GM23338 (cell line): ENCODE data around the gene ABL2. TPM values are rescaled to one million over a fixed set of nuclear protein-coding genes. Genes with fewer than 3 reads are reported as not detected.

Experiments
- ATAC-seq: fragments of 200-7000 bp; cut with Tn5 transposase; 3 replicates; pipeline ENCODE4 v1.9.1; 2020
- DNase-seq: peaks from one replicate; pipeline ENCODE4 v3.0.0-alpha.2; 2015; ENCODE audit warnings: low spot score
- H2AFZ ChIP-seq: fragments of 200-600 bp; sonication (generic); 2 replicates; pipeline ENCODE4 v1.8.0; 2016; ENCODE audit warnings: antibody characterized with exemption, mild to moderate bottlenecking, moderate library complexity
- H3F3A ChIP-seq: fragments of 200-600 bp; sonication (generic); replicated peaks from 2 replicates; pipeline ENCODE4 v1.8.0; 2017; ENCODE audit warnings: antibody characterized with exemption, mixed run types, low read depth
- H3K27ac ChIP-seq: fragments of 200-600 bp; sonication (generic); 2 replicates; pipeline ENCODE4 v1.6.1; 2016; ENCODE audit warnings: low read depth
- H3K27me3 ChIP-seq: fragments of 200-600 bp; sonication (generic); 2 replicates; pipeline ENCODE4 v1.8.0; 2016; ENCODE audit warnings: mild to moderate bottlenecking, mixed run types, moderate library complexity; ENCODE audit not compliant: insufficient read depth
- H3K36me3 ChIP-seq: fragments of 200-600 bp; sonication (generic); 2 replicates; pipeline ENCODE4 v1.8.0; 2016; ENCODE audit warnings: mild to moderate bottlenecking; ENCODE audit not compliant: insufficient read depth
- H3K4me1 ChIP-seq: fragments of 200-600 bp; sonication (generic); 2 replicates; pipeline ENCODE4 v1.8.0; 2016; ENCODE audit warnings: mild to moderate bottlenecking, moderate library complexity; ENCODE audit not compliant: insufficient read depth
- H3K4me2 ChIP-seq: fragments of 200-600 bp; sonication (generic); 2 replicates; pipeline ENCODE4 v1.7.1; 2017; ENCODE audit warnings: mixed run types
- H3K4me3 ChIP-seq: fragments of 200-600 bp; sonication (generic); 2 replicates; pipeline ENCODE4 v1.6.1; 2016; ENCODE audit warnings: mixed run types
- H3K79me2 ChIP-seq: fragments of 200-600 bp; sonication (generic); replicated peaks from 2 replicates; pipeline ENCODE4 v1.8.0; 2017; ENCODE audit warnings: mild to moderate bottlenecking; ENCODE audit not compliant: insufficient read depth
- H3K9me2 ChIP-seq: fragments of 200-600 bp; sonication (generic); 2 replicates; pipeline ENCODE4 v1.8.0; 2017; ENCODE audit not compliant: insufficient read depth
- H4K20me1 ChIP-seq: fragments of 200-600 bp; sonication (generic); replicated peaks from 2 replicates; pipeline ENCODE4 v1.8.0; 2017; ENCODE audit warnings: mild to moderate bottlenecking; ENCODE audit not compliant: insufficient read depth
- H3K27ac Mint-ChIP-seq: 2 replicates; pipeline ENCODE4 v1.8.0; 2020; ENCODE audit warnings: inconsistent platforms, mild to moderate bottlenecking, moderate library complexity, mixed read lengths
- H3K27me3 Mint-ChIP-seq: 3 replicates; pipeline ENCODE4 v1.8.0; 2022; ENCODE audit warnings: low read depth, mild to moderate bottlenecking, moderate library complexity, mixed read lengths, inconsistent platforms; ENCODE audit not compliant: insufficient read depth, poor library complexity
- H3K36me3 Mint-ChIP-seq: 3 replicates; pipeline ENCODE4 v1.8.0; 2021; ENCODE audit warnings: low read depth, mild to moderate bottlenecking, inconsistent platforms, moderate library complexity, mixed read lengths
- H3K4me1 Mint-ChIP-seq: 3 replicates; pipeline ENCODE4 v1.8.0; 2020; ENCODE audit warnings: mild to moderate bottlenecking, inconsistent platforms, mixed read lengths
- H3K4me3 Mint-ChIP-seq: 3 replicates; pipeline ENCODE4 v1.8.0; 2021; ENCODE audit warnings: moderate library complexity, mild to moderate bottlenecking, inconsistent platforms, mixed read lengths
- H3K9me3 Mint-ChIP-seq: 3 replicates; pipeline ENCODE4 v1.8.0; 2020; ENCODE audit warnings: moderate library complexity, mild to moderate bottlenecking, inconsistent platforms, mixed read lengths
- CREB1 ChIP-seq: fragments of 250-450 bp; sonication (Bioruptor Pico); IDR thresholded peaks from 2 replicates; pipeline ENCODE4 v1.5.0; 2020; ENCODE audit warnings: low read depth, mild to moderate bottlenecking, moderate library complexity
- CTCF ChIP-seq, 2 experiments: fragments of 200-600 bp in 1 of 2; sonication (generic) in 1 of 2; conservative IDR thresholded peaks; 2 replicates each; pipeline versions ENCODE4 v1.5.1 to v1.6.1; 2016 to 2017; ENCODE audit warnings: antibody characterized with exemption in 2 of 2, low read depth in 2 of 2, mild to moderate bottlenecking in 2 of 2, moderate library complexity in 1 of 2
- ETS1 ChIP-seq: IDR thresholded peaks from 2 replicates; pipeline ENCODE4 v1.6.1; 2016; ENCODE audit warnings: antibody characterized with exemption
- EZH2 ChIP-seq: fragments of 200-600 bp; sonication (generic); IDR thresholded peaks from one replicate; pipeline ENCODE4 v1.8.0; 2017; ENCODE audit warnings: antibody characterized with exemption, mild to moderate bottlenecking, low read depth; ENCODE audit not compliant: unreplicated experiment
- EZH2phosphoT487 ChIP-seq: fragments of 200-600 bp; sonication (generic); IDR thresholded peaks from one replicate; pipeline ENCODE4 v1.8.1; 2018; ENCODE audit warnings: antibody characterized with exemption; ENCODE audit not compliant: unreplicated experiment
- JUNB ChIP-seq: IDR thresholded peaks from one replicate; pipeline ENCODE4 v1.6.1; 2016; ENCODE audit warnings: antibody characterized with exemption; ENCODE audit not compliant: unreplicated experiment
- NANOG ChIP-seq: IDR thresholded peaks from 2 replicates; pipeline ENCODE4 v1.6.1; 2016; ENCODE audit warnings: antibody characterized with exemption, borderline replicate concordance
- POLR2AphosphoS5 ChIP-seq: IDR thresholded peaks from 2 replicates; pipeline ENCODE4 v1.6.1; 2016; ENCODE audit warnings: antibody characterized with exemption, low read depth
- REST ChIP-seq: IDR thresholded peaks from one replicate; pipeline ENCODE4 v1.6.1; 2018; ENCODE audit warnings: antibody characterized with exemption; ENCODE audit not compliant: unreplicated experiment
- STAT1 ChIP-seq: IDR thresholded peaks from one replicate; pipeline ENCODE4 v1.6.1; 2016; ENCODE audit warnings: antibody characterized with exemption; ENCODE audit not compliant: unreplicated experiment
- ZNF114 ChIP-seq: fragments of 250-450 bp; sonication (Bioruptor Pico); IDR thresholded peaks from 2 replicates; pipeline ENCODE4 v1.5.0; 2020; ENCODE audit warnings: mild to moderate bottlenecking, moderate library complexity
- ZNF331 ChIP-seq: fragments of 250-450 bp; sonication (Bioruptor Pico); IDR thresholded peaks from 2 replicates; pipeline ENCODE4 v1.5.0; 2020; ENCODE audit warnings: low read depth, mild to moderate bottlenecking, moderate library complexity
- ZNF462 ChIP-seq: fragments of 250-450 bp; sonication (Bioruptor Pico); IDR thresholded peaks from 2 replicates; pipeline ENCODE4 v1.5.0; 2020; ENCODE audit warnings: mild to moderate bottlenecking, moderate library complexity
- polyA plus RNA-seq: library from polyadenylated mRNA; unstranded; fragments of >200 nt; fragmentation: Nextera tagmentation; extraction: Ambion mirVana; gene quantifications from 2 replicates; pipeline ENCODE4 v1.2.1, GENCODE V29; 2016
- total RNA-seq: library from RNA; depleted of rRNA; stranded (reverse); fragments of >200 nt; shearing (Covaris generic); gene quantifications from 2 replicates; pipeline ENCODE4 v1.2.3, GENCODE V29; 2014

The ABL2 gene
- total and polyA plus RNA-seq, 2 experiments from 2014 or later, result 5.8 to 22.7 TPM

GRCh38 chr1:179094818-179095217, 134.7 kb downstream of the ABL2 start:
- H3K36me3 Mint-ChIP-seq, result peaks cover 62% of the 10 kb centered on the region
- no peak for ATAC-seq
- Histone ChIP-seq H3K27me3 (no peaks in the 10 kb centered on the region), H2AFZ (no peak overlapping the region), H3K4me2 (no peak overlapping the region), H3K36me3 (peaks cover 16% of the 10 kb centered on the region; the same call in 1 of the 2 replicates), H3F3A (no peaks in the 10 kb centered on the region), H3K9me2 (0 out of 2 replicates have a peak, but pooled peaks cover 4% of the 10 kb centered on the region), H3K27ac (no peak overlapping the region), H4K20me1 (no peaks in the 10 kb centered on the region; the same call in 1 of the 2 replicates), H3K4me1 (peaks cover 8% of the 10 kb centered on the region; the same call in 1 of the 2 replicates), H3K4me3 (no peak overlapping the region), H3K79me2 (0 out of 2 replicates have a peak, but pooled peaks cover 3% of the 10 kb centered on the region)
- peaks cover 14% of the 10 kb centered on the region for H3K4me1 Mint-ChIP-seq
- H3K27ac Mint-ChIP-seq, result no peak overlapping the region; the same call in 1 of the 2 replicates
- no peak for DNase-seq
- H3K9me3 Mint-ChIP-seq, result no peaks in the 10 kb centered on the region
- peaks cover under 1% of the 10 kb centered on the region for H3K27me3 Mint-ChIP-seq
- TF ChIP-seq REST, result no peak
- no peak for TF ChIP-seq STAT1
- no peak for TF ChIP-seq ETS1
- TF ChIP-seq ZNF114 (CRISPR knock-in tag), result no peak
- no peak for TF ChIP-seq NANOG
- TF ChIP-seq CTCF (conservative IDR thresholded peaks at IDR 0.05; ENCODE audit: low read depth in 2 of 2), result no peak
- TF ChIP-seq POLR2AphosphoS5, result no peak
- TF ChIP-seq EZH2, result no peak
- no peak for TF ChIP-seq EZH2phosphoT487
- TF ChIP-seq ZNF462, result no peak
- TF ChIP-seq JUNB, result no peak
- TF ChIP-seq ZNF331 (CRISPR knock-in tag), result no peak
- TF ChIP-seq CREB1, result no peak
- no peak overlapping the region for H3K4me3 Mint-ChIP-seq
